ENCODE data around the gene ABLIM3. TPM values are rescaled to one million over a fixed set of nuclear protein-coding genes. Genes with fewer than 3 reads are reported as not detected.

ABLIM3 gene
- total and polyA plus RNA-seq, 10 of the 15 experiments (the other 5 are each of a cell fraction or from before 2014, with no cell fraction given) = 0.03 TPM; not detected in 9

- no peak for TF ChIP-seq BMI1 (IDR thresholded peaks at IDR 0.05; ENCODE audit: borderline replicate concordance)
These were observed 82.0 kb downstream of the ABLIM3 start (continued) for GRCh38 chr5:149223081-149223848.

DNA sequence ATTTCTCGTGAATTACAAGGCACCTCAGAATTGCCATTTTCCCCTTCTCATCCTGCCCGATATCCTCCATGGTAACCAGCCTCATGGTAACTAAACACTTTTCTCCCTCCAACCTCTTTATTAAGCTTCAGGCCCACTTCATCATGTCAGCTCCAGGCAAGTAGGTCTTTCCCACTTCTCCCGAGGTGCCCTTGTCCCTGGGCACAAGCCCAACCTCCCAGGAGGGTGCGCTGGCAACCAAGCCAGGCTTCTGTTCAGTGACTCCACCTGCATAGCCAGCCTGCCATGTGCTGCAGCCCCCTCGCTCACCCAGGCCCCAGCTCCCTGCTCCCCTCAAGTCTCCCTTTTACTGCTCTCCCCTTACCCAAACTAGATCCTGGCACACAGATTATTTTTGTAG, 83.0 kb downstream of the ABLIM3 start:
- H3K9me3 ChIP-seq (replicated peaks; ENCODE audit: control insufficient read depth, insufficient read depth, low read length) = no peaks in the 10 kb centered on the region
- RAD21 ChIA-PET (ENCODE audit: unreplicated experiment) = no interaction called here
- intact Hi-C loops (cut with micrococcal nuclease; ENCODE audit: unreplicated experiment) = no loop called here
- no peaks in the 10 kb centered on the region for H4K20me1 ChIP-seq (ENCODE audit: control insufficient read depth, insufficient read depth)
- CTCF ChIA-PET = no interaction called here
- H3K27ac ChIP-seq (ENCODE audit: control insufficient read depth, insufficient read depth) = no peak overlapping the region
- no peak overlapping the region for H3K9ac ChIP-seq (ENCODE audit: control insufficient read depth, insufficient read depth, low read length)
- FAIRE-seq (no peak), ATAC-seq (no peak), DNase-seq (ENCODE audit: low read depth, low spot score) (no peak)
- no peaks in the 10 kb centered on the region for H3K79me2 ChIP-seq (ENCODE audit: control insufficient read depth, insufficient read depth, low read length)
- peaks cover 0 to under 1% of the 10 kb centered on the region in 2 experiments; a peak in 2 of 4 replicates for H3K27me3 ChIP-seq (replicated peaks in 1 of 2; ENCODE audit: control insufficient read depth in 2 of 2, insufficient read depth in 2 of 2, low read length in 1 of 2)
- no peaks in the 10 kb centered on the region for H3K36me3 ChIP-seq (ENCODE audit: control insufficient read depth in 2 of 2, insufficient read depth in 2 of 2, low read length in 1 of 2)
- no peak overlapping the region for H3K4me3 ChIP-seq
- in situ Hi-C loops (cut with MboI) = no loop called here
- H3K4me1 ChIP-seq (ENCODE audit: control insufficient read depth, insufficient read depth, low read length) = no peaks in the 10 kb centered on the region
- SMC1A ChIA-PET (ENCODE audit: uncharacterized antibody, unreplicated experiment) = no interaction called here
- WGBS (ENCODE audit: insufficient coverage, insufficient replicate concordance, low lambda C conversion rate, missing lambda C conversion rate) = 28% methylated on average over 5 of the region's 5 CpGs
- no peak overlapping the region for H3K4me2 ChIP-seq (ENCODE audit: control insufficient read depth, insufficient read depth)
- no peak overlapping the region for H2AFZ ChIP-seq (ENCODE audit: control insufficient read depth, low read depth, low read length)
- no TSS peak for BruUV-seq (replicated peaks)
- POLR2A ChIA-PET = no interaction called here
- no peak for TF ChIP-seq ZNF687 (IDR thresholded peaks at IDR 0.05)
- TF ChIP-seq NRF1 (conservative IDR thresholded peaks at IDR 0.05; ENCODE audit: low read depth, low read length) = no peak
- TF ChIP-seq MEF2B (IDR thresholded peaks at IDR 0.05; ENCODE audit: partially characterized antibody, poor library complexity, severe bottlenecking) = no peak
- no peak for TF ChIP-seq PAX8 (IDR thresholded peaks at IDR 0.05)
- no peak for TF ChIP-seq SUPT20H (IDR thresholded peaks at IDR 0.05; ENCODE audit: borderline replicate concordance, control insufficient read depth, low read depth, low read length)
- TF ChIP-seq NR2C1 (IDR thresholded peaks at IDR 0.05) = no peak
- no peak for TF ChIP-seq NR2C2 (IDR thresholded peaks at IDR 0.05; ENCODE audit: borderline replicate concordance, control insufficient read depth, insufficient read length, low read depth)
- no peak for TF ChIP-seq RAD21 (IDR thresholded peaks at IDR 0.05; ENCODE audit: insufficient read depth, low read depth, low read length)
- no peak for TF ChIP-seq EZH2 (IDR thresholded peaks at IDR 0.05; ENCODE audit: borderline replicate concordance, control insufficient read depth, low read depth, low read length)
- TF ChIP-seq USF2 (IDR thresholded peaks at IDR 0.05; ENCODE audit: borderline replicate concordance, low read depth, low read length) = no peak
- TF ChIP-seq, protein P1, sequence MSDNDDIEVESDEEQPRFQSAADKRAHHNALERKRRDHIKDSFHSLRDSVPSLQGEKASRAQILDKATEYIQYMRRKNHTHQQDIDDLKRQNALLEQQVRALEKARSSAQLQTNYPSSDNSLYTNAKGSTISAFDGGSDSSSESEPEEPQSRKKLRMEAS (IDR thresholded peaks at IDR 0.05; ENCODE audit: low read depth, low read length) = no peak
- TF ChIP-seq SREBF2 (IDR thresholded peaks at IDR 0.05; ENCODE audit: low read length) = no peak
- TF ChIP-seq TBL1XR1 (IDR thresholded peaks at IDR 0.05; ENCODE audit: low read depth, low read length) = no peak
- TF ChIP-seq SMAD1 (IDR thresholded peaks at IDR 0.05; ENCODE audit: low read depth, partially characterized antibody) = no peak
- TF ChIP-seq NFYB (IDR thresholded peaks at IDR 0.05; ENCODE audit: insufficient read depth, low read depth, low read length) = no peak
